GM19397 (cell line): ENCODE measurements around the gene ACTL8.

Experiments
- ATAC-seq: cut with Tn5 transposase; IDR thresholded peaks from one replicate; pipeline ENCODE4 v1.9.1; 2021; ENCODE audit warnings: mild to moderate bottlenecking, moderate library complexity; ENCODE audit not compliant: unreplicated experiment

Gene ACTL8

DNA sequence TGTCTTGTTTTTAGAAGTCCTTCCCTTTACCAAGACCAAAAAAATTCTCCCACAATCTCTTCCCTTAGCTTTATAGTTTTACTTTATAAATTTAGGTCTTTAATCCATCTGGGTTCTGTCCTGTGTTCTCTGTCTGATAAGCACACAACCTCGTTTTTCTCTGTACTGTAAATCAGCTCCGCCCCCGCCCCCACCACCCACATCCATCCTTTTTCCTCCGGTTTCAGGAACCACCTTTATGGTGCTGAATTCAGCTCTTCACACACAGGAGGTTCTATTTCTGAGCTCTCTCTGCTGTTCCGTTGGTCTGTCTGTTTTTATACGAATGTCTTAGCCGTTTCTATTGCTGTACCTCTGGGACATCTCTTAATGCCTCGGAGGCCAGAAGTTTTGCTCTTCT is 44.5 kb downstream of the ACTL8 start:
- ATAC-seq, result no peak

- ATAC-seq, result no peak
These were observed 47.0 kb downstream of the ACTL8 start for GRCh38 chr1:17802164-17802563.

- ATAC-seq, result no peak
These were observed 47.8 kb downstream of the ACTL8 start for GRCh38 chr1:17802945-17803344.

- no peak for ATAC-seq
These were observed 50.9 kb downstream of the ACTL8 start for GRCh38 chr1:17805869-17806684.

GRCh38 chr1:17808816-17809215 is 53.7 kb downstream of the ACTL8 start:
- ATAC-seq, result no peak

GRCh38 chr1:17810668-17811067 is 55.5 kb downstream of the ACTL8 start:
- no peak for ATAC-seq

- no peak for ATAC-seq
These were observed 61.4 kb downstream of the ACTL8 start for GRCh38 chr1:17816511-17816910.

DNA sequence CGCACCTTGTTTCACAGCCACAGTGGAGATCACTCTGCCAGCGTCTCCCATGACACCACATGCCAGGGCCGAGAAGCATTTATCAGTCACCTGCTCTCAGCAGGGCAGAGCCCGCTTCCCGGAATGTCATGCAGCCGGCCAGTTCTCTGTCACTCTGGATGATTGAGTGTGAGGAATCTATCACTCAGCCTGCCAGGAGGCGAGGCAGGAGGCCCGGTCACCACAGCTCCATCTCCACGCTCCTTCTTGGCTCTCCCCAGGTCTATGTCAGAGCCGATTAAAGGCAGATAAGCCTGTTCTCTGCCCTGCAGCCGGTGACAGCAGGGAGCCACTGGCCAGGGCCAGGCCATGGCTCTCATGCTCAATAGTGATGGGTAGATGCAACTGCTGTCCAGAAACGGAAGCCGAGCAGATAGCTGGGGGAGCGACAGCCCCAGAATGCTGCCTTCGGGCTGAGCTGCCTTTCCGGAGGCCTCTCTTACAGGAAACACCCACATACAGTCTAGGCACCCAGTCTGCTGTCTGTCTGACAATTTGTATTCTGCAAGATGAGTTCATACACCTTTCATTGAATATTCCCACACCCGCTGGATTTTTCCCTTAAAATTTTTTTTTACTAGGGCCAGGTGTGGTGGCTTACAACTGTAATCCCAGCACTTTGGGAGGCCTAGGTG is 64.1 kb downstream of the ACTL8 start:
- ATAC-seq, result no peak

DNA sequence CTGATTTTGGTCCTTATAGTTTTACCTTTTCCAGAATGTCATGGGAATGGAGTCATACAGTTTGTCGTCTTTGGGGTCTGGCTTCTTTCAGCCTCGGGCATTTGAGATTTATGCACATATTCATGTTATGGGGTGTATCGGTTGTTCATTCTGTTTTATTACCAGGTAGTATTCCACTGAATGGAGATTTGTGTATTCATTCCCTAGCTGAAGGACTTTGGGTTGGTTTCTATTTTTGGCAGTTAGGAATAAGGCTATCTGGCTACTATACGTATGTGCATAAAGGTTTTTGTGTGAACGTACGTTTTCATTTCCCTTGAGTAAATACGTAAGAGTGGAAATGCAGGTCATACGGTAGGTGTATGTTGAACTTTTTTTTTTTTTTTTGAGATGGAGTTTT is 65.1 kb downstream of the ACTL8 start:
- no peak for ATAC-seq

DNA sequence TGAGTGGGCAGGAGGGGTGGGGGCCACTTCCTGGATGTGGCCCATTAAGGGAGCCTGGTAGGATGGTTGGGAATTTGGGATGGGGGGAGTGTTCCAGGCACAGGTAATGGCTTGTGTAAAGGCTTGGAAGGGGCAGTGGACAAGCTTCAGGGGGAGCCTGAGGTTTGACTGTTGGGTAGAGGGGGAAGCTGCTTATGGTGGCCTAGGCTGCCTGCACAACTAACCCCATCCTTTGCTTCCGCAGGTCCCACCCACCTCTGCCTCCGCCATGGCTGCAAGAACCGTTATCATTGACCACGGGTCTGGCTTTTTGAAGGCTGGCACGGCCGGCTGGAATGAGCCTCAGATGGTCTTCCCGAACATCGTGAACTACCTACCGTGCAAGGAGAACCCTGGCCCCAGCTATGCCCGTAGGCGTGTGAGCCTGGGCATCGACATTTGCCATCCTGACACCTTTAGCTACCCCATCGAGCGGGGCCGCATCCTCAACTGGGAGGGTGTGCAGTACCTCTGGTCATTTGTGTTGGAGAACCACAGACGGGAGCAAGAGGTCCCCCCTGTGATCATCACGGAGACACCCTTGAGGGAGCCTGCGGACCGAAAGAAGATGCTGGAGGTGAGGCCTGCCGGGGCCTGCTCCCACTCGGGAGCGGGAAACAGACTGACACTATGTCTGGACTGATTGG is 67.8 kb downstream of the ACTL8 start:
- no peak for ATAC-seq

GRCh38 chr1:17825273-17826164 is 70.4 kb downstream of the ACTL8 start:
- no peak for ATAC-seq

GRCh38 chr1:17826165-17826488 is 71.0 kb downstream of the ACTL8 start:
- ATAC-seq, result no peak

DNA sequence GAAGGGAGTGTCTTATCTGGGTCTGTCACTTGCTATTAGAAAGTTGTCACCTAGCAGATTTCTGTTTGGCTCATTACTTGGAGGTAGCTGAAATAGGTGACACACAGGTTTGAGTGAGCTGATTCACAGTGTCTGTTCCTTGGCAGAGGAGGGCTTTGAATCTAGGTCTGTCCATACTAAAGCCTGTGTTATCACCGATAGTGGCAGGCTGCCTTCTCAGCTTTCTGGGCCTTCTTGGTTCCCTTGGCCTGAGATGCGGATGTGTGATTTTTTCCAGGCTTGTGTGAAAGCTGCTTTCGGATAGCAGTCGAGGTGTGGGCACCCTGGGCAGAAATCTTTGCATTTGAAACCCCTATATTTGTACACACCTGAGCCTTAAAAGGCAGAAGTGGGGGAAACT is 73.9 kb downstream of the ACTL8 start:
- no peak for ATAC-seq

DNA sequence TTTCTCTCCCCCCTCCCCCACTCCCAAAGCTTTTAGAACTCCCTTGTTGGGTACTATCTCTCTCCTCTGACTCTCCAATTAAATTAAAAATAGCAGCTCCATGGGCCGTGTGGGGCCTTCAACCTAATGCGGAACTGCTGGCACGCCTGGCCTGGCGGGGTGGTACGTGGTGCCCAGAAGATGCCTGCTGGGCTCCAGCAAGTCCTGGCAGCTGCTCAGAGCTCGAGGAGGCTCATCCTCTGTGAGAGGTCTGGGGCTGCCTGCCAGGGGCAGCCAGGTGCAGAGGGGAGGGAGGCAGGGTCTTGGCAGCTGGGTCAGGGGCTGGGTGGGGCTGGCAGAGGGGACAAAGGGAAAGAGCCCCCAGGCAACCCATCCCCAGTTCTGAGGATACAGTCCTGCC is 74.4 kb downstream of the ACTL8 start:
- no peak for ATAC-seq

DNA sequence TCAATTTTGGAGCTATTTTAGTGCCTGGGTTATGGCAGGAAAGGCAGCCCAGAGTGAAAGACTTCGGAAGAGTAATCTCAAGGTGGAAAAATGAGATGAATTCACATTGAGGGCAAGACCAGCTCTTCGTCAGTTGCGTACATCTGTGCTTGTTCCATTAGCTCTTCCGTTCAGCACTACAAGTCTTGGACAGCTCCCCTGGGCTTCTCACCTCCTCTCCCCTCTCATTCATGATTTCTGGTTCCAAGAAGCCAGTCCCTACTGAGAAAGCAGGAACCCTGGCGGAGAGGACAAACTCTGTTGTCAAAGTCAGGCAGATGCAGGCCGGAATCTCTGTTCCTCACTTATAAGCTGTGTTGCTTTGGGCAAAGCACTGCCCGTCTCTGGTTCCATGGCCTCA is 76.5 kb downstream of the ACTL8 start:
- ATAC-seq, result no peak

DNA sequence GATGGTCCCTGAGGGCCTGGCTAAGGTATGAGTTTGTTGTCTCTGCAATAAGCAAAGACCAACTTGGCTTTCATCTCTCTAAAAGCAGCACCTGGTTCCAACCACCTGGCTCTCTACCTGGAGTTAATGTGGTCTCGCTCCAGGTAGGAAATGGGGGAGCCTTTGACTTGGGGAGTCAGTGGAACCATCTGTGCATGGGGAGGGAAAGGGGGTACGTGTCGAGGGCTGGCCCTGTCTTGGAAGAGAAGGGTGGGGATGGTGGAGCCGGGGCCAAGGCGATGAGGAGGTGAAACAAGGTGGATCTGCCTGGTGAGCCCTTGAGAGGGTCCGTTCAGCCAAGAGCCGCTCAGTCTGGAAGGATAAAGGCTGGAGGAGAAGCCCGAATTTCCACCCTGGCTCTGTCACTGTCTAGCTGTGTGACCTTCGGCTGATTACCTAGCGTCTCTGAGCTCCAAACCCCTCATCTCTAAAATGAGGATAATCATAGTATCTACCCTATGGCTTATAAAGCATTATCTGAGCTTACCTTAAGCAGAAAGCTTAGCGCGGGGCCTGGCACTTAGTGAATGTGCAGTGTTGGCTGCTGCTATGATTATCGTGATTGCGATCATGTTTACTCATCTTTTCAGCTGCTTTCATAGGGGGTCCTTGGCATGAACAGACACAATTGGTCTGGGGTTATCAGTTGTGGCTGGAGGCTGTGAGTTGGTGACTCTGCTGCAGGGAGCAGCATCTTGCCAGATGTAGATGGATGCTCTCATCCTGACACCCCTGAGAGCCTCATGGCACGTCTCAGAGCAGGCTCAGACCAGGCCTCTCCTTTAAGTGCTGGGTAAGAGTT is 78.7 kb downstream of the ACTL8 start:
- no peak for ATAC-seq

- no peak for ATAC-seq
These were observed 79.5 kb downstream of the ACTL8 start for GRCh38 chr1:17834561-17835100.

DNA sequence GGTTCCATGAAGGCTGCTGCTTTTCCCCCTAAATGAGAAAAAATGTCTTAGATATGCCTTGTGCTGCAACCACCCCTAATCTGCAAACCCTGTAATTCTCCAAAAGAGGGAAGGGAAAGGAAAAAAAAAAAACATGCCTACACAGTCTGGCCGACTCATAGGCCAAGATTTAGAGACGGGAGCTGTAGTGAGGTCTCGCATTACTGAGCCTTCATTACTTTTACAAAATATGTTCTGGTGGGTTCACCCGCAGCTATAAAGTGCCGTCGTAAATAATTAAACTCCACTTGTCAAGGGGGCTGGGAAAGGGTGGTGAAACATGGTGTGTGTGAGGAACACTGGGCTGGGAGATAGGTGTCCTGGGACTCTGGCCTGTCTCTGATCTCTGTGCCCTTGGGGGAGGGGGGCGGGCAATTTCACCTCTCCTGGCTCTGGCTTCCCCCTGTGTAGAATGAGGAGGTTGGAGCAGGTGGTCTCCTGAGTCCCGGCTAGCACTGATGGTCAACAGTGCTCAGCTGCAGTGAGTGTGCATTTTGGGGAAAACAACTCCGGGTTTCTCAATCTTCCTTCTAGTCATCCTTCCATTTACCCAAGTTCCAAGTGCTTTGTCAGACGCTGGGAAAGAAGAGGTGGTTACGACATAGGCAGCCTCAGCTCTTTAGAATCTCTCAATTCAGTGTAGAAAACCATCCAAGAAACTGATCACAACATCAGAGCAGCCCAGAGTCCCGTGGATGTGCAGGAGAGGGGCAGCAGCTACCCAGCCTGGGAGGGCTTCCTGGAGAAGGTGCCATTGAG is 82.3 kb downstream of the ACTL8 start:
- ATAC-seq, result no peak

GRCh38 chr1:17839641-17840196 is 84.6 kb downstream of the ACTL8 start:
- no peak for ATAC-seq
